Fibroblast of lung (primary cell): ENCODE measurements around the gene SMOC2.

Experiments
- CTCF ChIP-seq, 2 donors: IDR thresholded peaks in 1 of 2; conservative IDR thresholded peaks in 1 of 2; 1 replicate in 1 of 2; 2 replicates in 1 of 2; pipeline ENCODE4 v1.5.1; 2011 to 2012; ENCODE audit warnings: low read length in 2 of 2, control low read depth in 1 of 2, inconsistent platforms in 1 of 2, low read depth in 1 of 2, mild to moderate bottlenecking in 1 of 2
- EZH2 ChIP-seq: IDR thresholded peaks from 2 replicates; pipeline ENCODE4 v1.5.1; 2012; ENCODE audit warnings: low read length, control low read depth, mild to moderate bottlenecking; ENCODE audit errors: missing control alignments

DNA sequence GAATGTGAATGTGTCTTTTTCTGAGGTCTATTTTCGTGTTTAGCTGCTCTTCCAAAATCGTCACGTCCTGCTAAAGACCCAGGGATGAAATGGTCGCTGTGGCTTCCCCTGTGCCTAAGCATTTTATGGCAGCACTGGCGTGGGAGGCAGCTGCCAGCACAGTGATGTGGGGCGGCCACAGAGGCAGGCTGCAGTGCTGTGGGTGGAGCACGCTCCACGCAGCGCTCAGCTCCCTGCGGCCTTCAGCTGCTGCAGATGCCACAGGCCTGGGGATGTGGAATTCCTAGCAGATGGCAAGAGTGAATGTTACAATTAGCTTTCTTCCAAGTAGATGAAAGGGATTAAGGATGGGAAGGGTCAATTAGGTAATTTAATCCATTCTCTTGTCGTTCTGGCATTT is 242.6 kb downstream of the SMOC2 start:
- TF ChIP-seq CTCF (conservative IDR thresholded peaks at IDR 0.05 in 1 of 2, IDR thresholded peaks at IDR 0.05 in 1 of 2; ENCODE audit: low read depth in 1 of 2, low read length in 2 of 2) (no peak), EZH2 (no peak)
